RWPE2 (cell line): ENCODE measurements around the gene DIAPH2.

Source experiments
- ATAC-seq: fragments of 200-7000 bp; cut with Tn5 transposase; 3 replicates; pipeline ENCODE4 v1.9.1; 2021; ENCODE audit warnings: low read depth
- DNase-seq: peaks from one replicate; pipeline ENCODE4 v3.0.0-alpha.2; 2020; ENCODE audit warnings: low spot score
- H3K27ac ChIP-seq: fragments of 450-650 bp; 2 replicates; pipeline ENCODE4 v1.5.1; 2017; ENCODE audit warnings: mild to moderate bottlenecking; ENCODE audit not compliant: poor library complexity, severe bottlenecking
- H3K27me3 ChIP-seq: fragments of 250-450 bp; sonication (Bioruptor Pico); 2 replicates; pipeline ENCODE4 v1.5.1; 2021; ENCODE audit warnings: mild to moderate bottlenecking, moderate library complexity; ENCODE audit not compliant: insufficient read depth, poor library complexity, severe bottlenecking
- H3K36me3 ChIP-seq: fragments of 250-450 bp; sonication (Bioruptor Pico); 2 replicates; pipeline ENCODE4 v1.5.1; 2020; ENCODE audit warnings: low read depth, mild to moderate bottlenecking, moderate library complexity
- H3K4me1 ChIP-seq: fragments of 250-450 bp; sonication (Bioruptor Pico); 2 replicates; pipeline ENCODE4 v1.5.1; 2021; ENCODE audit warnings: mild to moderate bottlenecking, moderate library complexity; ENCODE audit not compliant: insufficient read depth, poor library complexity, severe bottlenecking
- H3K4me3 ChIP-seq: fragments of 250-450 bp; sonication (Bioruptor Pico); 2 replicates; pipeline ENCODE4 v1.5.1; 2021; ENCODE audit warnings: mild to moderate bottlenecking, moderate library complexity; ENCODE audit not compliant: severe bottlenecking
- H3K9me3 ChIP-seq: fragments of 250-450 bp; sonication (Bioruptor Pico); 2 replicates; pipeline ENCODE4 v1.5.1; 2021; ENCODE audit warnings: mild to moderate bottlenecking, moderate library complexity; ENCODE audit not compliant: severe bottlenecking
- TF ChIP-seq, protein P1 (sequence below): fragments of 450-650 bp; IDR thresholded peaks from one replicate; pipeline ENCODE4 v1.5.1; 2017; ENCODE audit warnings: mild to moderate bottlenecking, moderate library complexity; ENCODE audit not compliant: poor library complexity, severe bottlenecking

The DIAPH2 gene

GRCh38 chrX:96989830-96990571, 305.4 kb downstream of the DIAPH2 start:
- no peak overlapping the region for H3K4me3 ChIP-seq
- no peak for DNase-seq
- TF ChIP-seq, protein P1, sequence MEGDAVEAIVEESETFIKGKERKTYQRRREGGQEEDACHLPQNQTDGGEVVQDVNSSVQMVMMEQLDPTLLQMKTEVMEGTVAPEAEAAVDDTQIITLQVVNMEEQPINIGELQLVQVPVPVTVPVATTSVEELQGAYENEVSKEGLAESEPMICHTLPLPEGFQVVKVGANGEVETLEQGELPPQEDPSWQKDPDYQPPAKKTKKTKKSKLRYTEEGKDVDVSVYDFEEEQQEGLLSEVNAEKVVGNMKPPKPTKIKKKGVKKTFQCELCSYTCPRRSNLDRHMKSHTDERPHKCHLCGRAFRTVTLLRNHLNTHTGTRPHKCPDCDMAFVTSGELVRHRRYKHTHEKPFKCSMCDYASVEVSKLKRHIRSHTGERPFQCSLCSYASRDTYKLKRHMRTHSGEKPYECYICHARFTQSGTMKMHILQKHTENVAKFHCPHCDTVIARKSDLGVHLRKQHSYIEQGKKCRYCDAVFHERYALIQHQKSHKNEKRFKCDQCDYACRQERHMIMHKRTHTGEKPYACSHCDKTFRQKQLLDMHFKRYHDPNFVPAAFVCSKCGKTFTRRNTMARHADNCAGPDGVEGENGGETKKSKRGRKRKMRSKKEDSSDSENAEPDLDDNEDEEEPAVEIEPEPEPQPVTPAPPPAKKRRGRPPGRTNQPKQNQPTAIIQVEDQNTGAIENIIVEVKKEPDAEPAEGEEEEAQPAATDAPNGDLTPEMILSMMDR, result no peak
- no peaks in the 10 kb centered on the region for H3K27me3 ChIP-seq
- no peaks in the 10 kb centered on the region for H3K36me3 ChIP-seq
- H3K4me1 ChIP-seq, result no peaks in the 10 kb centered on the region
- ATAC-seq, result no peak
- H3K9me3 ChIP-seq, result no peaks in the 10 kb centered on the region
- no peak overlapping the region for H3K27ac ChIP-seq

DNA sequence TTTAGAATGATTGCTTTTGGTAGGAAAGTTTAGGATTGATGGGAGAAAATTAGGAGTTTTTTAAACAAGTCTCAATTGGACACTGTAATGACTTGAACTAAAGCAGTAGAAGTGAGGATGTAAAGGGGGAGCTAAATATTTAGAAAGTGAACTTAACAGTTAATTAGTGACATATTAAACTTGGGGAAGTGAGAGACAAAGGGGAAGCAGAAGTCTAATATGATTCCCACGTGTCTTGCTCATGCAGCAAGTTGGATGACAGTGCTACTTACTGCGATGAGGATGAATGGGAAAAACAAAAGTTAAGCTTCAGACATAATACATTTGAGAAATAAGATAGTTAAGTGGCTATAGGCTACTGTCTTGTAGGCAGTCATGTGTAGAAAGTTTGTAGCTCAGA, 309.5 kb downstream of the DIAPH2 start:
- DNase-seq (no peak), ATAC-seq (no peak)
- H3K4me3 ChIP-seq, result no peak overlapping the region
- no peaks in the 10 kb centered on the region for H3K27me3 ChIP-seq
- H3K4me1 ChIP-seq, result no peaks in the 10 kb centered on the region
- TF ChIP-seq, protein P1, result no peak
- no peaks in the 10 kb centered on the region for H3K36me3 ChIP-seq
- no peaks in the 10 kb centered on the region for H3K9me3 ChIP-seq
- H3K27ac ChIP-seq, result no peak overlapping the region

DNA sequence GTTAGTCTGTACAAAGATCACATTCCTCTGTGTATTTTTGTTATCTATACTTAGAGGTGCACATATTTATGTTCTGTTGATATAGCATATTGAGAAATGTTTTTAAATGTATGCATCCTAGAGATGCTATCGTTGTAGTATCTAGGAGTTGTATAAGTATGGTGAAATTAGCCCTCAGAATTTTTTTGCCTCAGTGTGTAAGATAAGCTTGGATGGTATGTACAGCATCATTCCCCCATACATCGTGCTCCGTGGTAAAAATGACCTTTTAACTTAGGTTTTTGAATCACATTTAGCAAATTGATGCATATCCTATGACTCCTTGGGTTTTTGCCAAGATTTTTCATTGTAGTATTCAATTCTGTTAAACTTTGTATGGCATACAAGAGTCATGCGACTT, 312.6 kb downstream of the DIAPH2 start:
- no peak for DNase-seq
- H3K36me3 ChIP-seq, result no peaks in the 10 kb centered on the region
- H3K27ac ChIP-seq, result no peak overlapping the region
- ATAC-seq, result no peak
- no peaks in the 10 kb centered on the region for H3K27me3 ChIP-seq
- H3K9me3 ChIP-seq, result no peaks in the 10 kb centered on the region
- TF ChIP-seq, protein P1, result no peak
- no peaks in the 10 kb centered on the region for H3K4me1 ChIP-seq
- no peak overlapping the region for H3K4me3 ChIP-seq

- Histone ChIP-seq H3K27me3 (no peaks in the 10 kb centered on the region), H3K9me3 (no peaks in the 10 kb centered on the region), H3K4me1 (no peaks in the 10 kb centered on the region), H3K27ac (no peak overlapping the region), H3K4me3 (no peak overlapping the region), H3K36me3 (no peaks in the 10 kb centered on the region)
- ATAC-seq (no peak), DNase-seq (no peak)
- TF ChIP-seq, protein P1, result no peak
Measured at GRCh38 chrX:97000682-97001368, 316.2 kb downstream of the DIAPH2 start.

- no peaks in the 10 kb centered on the region for H3K27me3 ChIP-seq
- DNase-seq (no peak), ATAC-seq (no peak)
- no peaks in the 10 kb centered on the region for H3K36me3 ChIP-seq
- no peak overlapping the region for H3K27ac ChIP-seq
- no peaks in the 10 kb centered on the region for H3K9me3 ChIP-seq
- H3K4me1 ChIP-seq, result no peaks in the 10 kb centered on the region
- no peak overlapping the region for H3K4me3 ChIP-seq
- TF ChIP-seq, protein P1, result no peak
Measured at GRCh38 chrX:97006167-97006566, 321.5 kb downstream of the DIAPH2 start.
